IMR-90 (cell line): Measurements from ENCODE around the gene SRC. TPM values are rescaled to one million over a fixed set of nuclear protein-coding genes. Genes with fewer than 3 reads are reported as not detected.

Experiments used
- ATAC-seq: fragments of 200-7000 bp; cut with Tn5 transposase; 2 replicates; pipeline ENCODE4 v1.9.1; 2020; ENCODE audit warnings: low read depth, mild to moderate bottlenecking, moderate library complexity
- BruUV-seq: library from RNA; stranded (reverse); fragments of 400-500 nt; replicated peaks from 2 replicates; lab custom pipeline; 2021; lab: Mats Ljungman, UMichigan
- CTCF ChIA-PET: fragments of 300-600 bp; formaldehyde crosslinking; extraction: SDS; loops from one replicate; lab custom pipeline; 2021; ENCODE audit warnings: antibody characterized with exemption; lab: Yijun Ruan, JAX
- POLR2A ChIA-PET: fragments of 300-600 bp; sonication (Branson Sonifier 250); formaldehyde crosslinking; loops from one replicate; lab custom pipeline; 2022; ENCODE audit warnings: antibody characterized with exemption; ENCODE audit not compliant: unreplicated experiment; lab: Charles Lee
- DNase-seq: peaks from one replicate; pipeline ENCODE4 v3.0.0; 2013
- H2AFZ ChIP-seq: replicated peaks from 2 replicates; pipeline ENCODE3; 2013; ENCODE audit warnings: low read length, mild to moderate bottlenecking; ENCODE audit not compliant: poor library complexity
- H2AK5ac ChIP-seq: 2 replicates; pipeline ENCODE4 v1.6.1; 2013; ENCODE audit warnings: low read depth, low read length, inconsistent platforms
- H2AK9ac ChIP-seq: replicated peaks from 2 replicates; pipeline ENCODE3; 2013; ENCODE audit warnings: mild to moderate bottlenecking, low read depth, low read length, moderate library complexity; ENCODE audit not compliant: poor library complexity
- H2BK120ac ChIP-seq: 2 replicates; pipeline ENCODE4 v1.6.1; 2013; ENCODE audit warnings: low read depth, low read length, inconsistent platforms
- H2BK15ac ChIP-seq: 3 replicates; pipeline ENCODE4 v1.6.1; 2013; ENCODE audit warnings: low read depth, low read length, inconsistent platforms
- H2BK20ac ChIP-seq: 2 replicates; pipeline ENCODE4 v1.6.1; 2013; ENCODE audit warnings: low read depth, mild to moderate bottlenecking, inconsistent platforms, low read length, moderate library complexity
- H2BK5ac ChIP-seq: 2 replicates; pipeline ENCODE4 v1.6.1; 2013; ENCODE audit warnings: mild to moderate bottlenecking, low read depth, low read length, inconsistent platforms; ENCODE audit not compliant: poor library complexity, severe bottlenecking
- H3K14ac ChIP-seq: replicated peaks from 2 replicates; pipeline ENCODE4 v1.6.1; 2013; ENCODE audit warnings: low read depth, low read length, inconsistent platforms
- H3K18ac ChIP-seq: 2 replicates; pipeline ENCODE4 v1.6.1; 2013; ENCODE audit warnings: low read depth, low read length, control low read depth
- H3K23ac ChIP-seq: 2 replicates; pipeline ENCODE4 v1.6.1; 2013; ENCODE audit warnings: low read depth, low read length, inconsistent platforms
- H3K27ac ChIP-seq: 2 replicates; pipeline ENCODE4 v1.5.1; 2013; ENCODE audit warnings: mild to moderate bottlenecking, control low read depth, low read length; ENCODE audit not compliant: insufficient read depth
- H3K27me3 ChIP-seq: 2 replicates; pipeline ENCODE4 v1.6.1; 2013; ENCODE audit warnings: low read length; ENCODE audit not compliant: control insufficient read depth, insufficient read depth
- H3K36me3 ChIP-seq: 2 replicates; pipeline ENCODE4 v1.6.1; 2013; ENCODE audit warnings: low read length, mixed read lengths; ENCODE audit not compliant: control insufficient read depth, insufficient read depth
- H3K4ac ChIP-seq: 2 replicates; pipeline ENCODE4 v1.6.1; 2013; ENCODE audit warnings: low read depth, low read length, inconsistent platforms
- H3K4me1 ChIP-seq: 2 replicates; pipeline ENCODE4 v1.6.1; 2013; ENCODE audit warnings: low read length, mixed read lengths; ENCODE audit not compliant: control insufficient read depth, insufficient read depth
- H3K4me2 ChIP-seq: 2 replicates; pipeline ENCODE4 v1.6.1; 2013; ENCODE audit warnings: low read depth, mild to moderate bottlenecking, control low read depth, low read length, moderate library complexity
- H3K4me3 ChIP-seq: 2 replicates; pipeline ENCODE4 v1.5.1; 2013; ENCODE audit warnings: low read depth, mild to moderate bottlenecking, control low read depth, low read length, moderate library complexity; ENCODE audit not compliant: insufficient read depth
- H3K56ac ChIP-seq: 2 replicates; pipeline ENCODE4 v1.6.1; 2013; ENCODE audit warnings: low read length, inconsistent platforms; ENCODE audit not compliant: insufficient read depth; ENCODE audit errors: extremely low read depth
- H3K79me1 ChIP-seq, 2 experiments: 2 replicates each; pipeline ENCODE4 v1.6.1; 2013; ENCODE audit warnings: low read length in 2 of 2, inconsistent platforms in 1 of 2, low read depth in 1 of 2
- H3K9ac ChIP-seq: 2 replicates; pipeline ENCODE4 v1.6.1; 2013; ENCODE audit warnings: low read depth, low read length, control low read depth
- H3K9me1 ChIP-seq: 2 replicates; pipeline ENCODE4 v1.6.1; 2013; ENCODE audit warnings: low read length, inconsistent platforms; ENCODE audit not compliant: insufficient read depth
- H3K9me3 ChIP-seq: 2 replicates; pipeline ENCODE4 v1.6.1; 2013; ENCODE audit warnings: low read length; ENCODE audit not compliant: control insufficient read depth, insufficient read depth
- H4K20me1 ChIP-seq: 2 replicates; pipeline ENCODE4 v1.6.1; 2013; ENCODE audit warnings: low read length, inconsistent platforms; ENCODE audit not compliant: insufficient read depth
- H4K5ac ChIP-seq: 2 replicates; pipeline ENCODE4 v1.6.1; 2013; ENCODE audit warnings: mild to moderate bottlenecking, low read depth, low read length, control low read depth
- H4K8ac ChIP-seq, 2 experiments: 2 replicates each; pipeline ENCODE4 v1.6.1; 2013; ENCODE audit warnings: low read depth in 2 of 2, low read length in 2 of 2, control low read depth in 1 of 2, inconsistent platforms in 1 of 2
- H4K91ac ChIP-seq: 2 replicates; pipeline ENCODE4 v1.6.1; 2013; ENCODE audit warnings: low read depth, low read length, inconsistent platforms; ENCODE audit not compliant: insufficient read depth
- BHLHE40 ChIP-seq: fragments of 150-350 bp; IDR thresholded peaks from 2 replicates; pipeline ENCODE4 v1.6.1; 2016; ENCODE audit warnings: mild to moderate bottlenecking, low read depth, low read length
- CEBPB ChIP-seq: IDR thresholded peaks from 2 replicates; pipeline ENCODE4 v1.6.1; 2012; ENCODE audit warnings: low read depth, low read length, improper control_type of control experiment
- CHD1 ChIP-seq: IDR thresholded peaks from 2 replicates; pipeline ENCODE4 v1.6.1; 2012; ENCODE audit warnings: low read depth, low read length, improper control_type of control experiment
- FOS ChIP-seq: fragments of 150-350 bp; IDR thresholded peaks from 2 replicates; pipeline ENCODE4 v1.6.1; 2016; ENCODE audit warnings: low read depth, low read length
- MAFK ChIP-seq: IDR thresholded peaks from 2 replicates; pipeline ENCODE4 v1.6.1; 2012; ENCODE audit warnings: low read depth, low read length, improper control_type of control experiment
- MXI1 ChIP-seq: IDR thresholded peaks from 2 replicates; pipeline ENCODE4 v1.6.1; 2012; ENCODE audit warnings: low read depth, mild to moderate bottlenecking, low read length, moderate library complexity, borderline replicate concordance
- NFE2L2 ChIP-seq: fragments of 150-350 bp; IDR thresholded peaks from 2 replicates; pipeline ENCODE4 v1.6.1; 2016; ENCODE audit warnings: low read depth, mild to moderate bottlenecking, low read length
- POLR2A ChIP-seq: IDR thresholded peaks from 2 replicates; pipeline ENCODE4 v1.6.1; 2012; ENCODE audit warnings: mild to moderate bottlenecking, low read depth, low read length
- RAD21 ChIP-seq: IDR thresholded peaks from 2 replicates; pipeline ENCODE4 v1.6.1; 2012; ENCODE audit warnings: low read length, improper control_type of control experiment
- RCOR1 ChIP-seq: IDR thresholded peaks from 2 replicates; pipeline ENCODE4 v1.6.1; 2012; ENCODE audit warnings: mild to moderate bottlenecking, low read length, improper control_type of control experiment; ENCODE audit not compliant: insufficient replicate concordance
- RFX5 ChIP-seq: IDR thresholded peaks from 2 replicates; pipeline ENCODE4 v1.8.0; 2012; ENCODE audit warnings: low read depth, mild to moderate bottlenecking, low read length, moderate library complexity
- SMC3 ChIP-seq: fragments of 150-350 bp; IDR thresholded peaks from 2 replicates; pipeline ENCODE4 v1.6.1; 2016; ENCODE audit warnings: low read depth, mild to moderate bottlenecking, antibody characterized with exemption, low read length, moderate library complexity
- WGBS, 2 experiments: methylation state at CpG; one replicate each; pipeline versions ENCODE4 v1.1.5 to v1.1.7; 2013; ENCODE audit warnings: missing lambda C conversion rate in 2 of 2; ENCODE audit not compliant: insufficient read length in 1 of 2; ENCODE audit errors: extremely low coverage in 2 of 2; 5-methylcytosine and 5-hydroxymethylcytosine counted together
- dilution Hi-C: fragments of 300-500 bp; cut with HindIII; formaldehyde crosslinking; loops from one replicate; pipeline ENCODE4 v1.14.3; 2018; ENCODE audit warnings: low sequenced_read_pairs; ENCODE audit not compliant: unreplicated experiment
- in situ Hi-C: fragments of 300-500 bp; cut with MboI; formaldehyde crosslinking; loops from 3 replicates; pipeline ENCODE4 v1.14.3; 2019; ENCODE audit warnings: low sequenced_read_pairs, inconsistent platforms, mixed read lengths
- intact Hi-C: fragments of 100-400 bp; cut with micrococcal nuclease; formaldehyde crosslinking; loops from 2 replicates; pipeline ENCODE4 v1.10.0; 2022
- polyA plus RNA-seq, 3 experiments: library from polyadenylated mRNA; depleted of rRNA; stranded (reverse); fragments of >200 nt; gene quantifications; 2 replicates each; pipeline ENCODE4 v1.2.3, GENCODE V29; 2012; ENCODE audit warnings: low replicate concordance in 1 of 3
- total RNA-seq: library from RNA; depleted of rRNA; stranded (reverse); fragments of >200 nt; gene quantifications from 2 replicates; pipeline ENCODE4 v1.2.3, GENCODE V29; 2012
- TF ChIP-seq, protein P1 (sequence below): conservative IDR thresholded peaks from 2 replicates; pipeline ENCODE4 v1.5.1; 2012; ENCODE audit warnings: mild to moderate bottlenecking, low read depth, low read length, improper control_type of control experiment
- TF ChIP-seq, protein P2 (sequence below): fragments of 150-350 bp; IDR thresholded peaks from 2 replicates; pipeline ENCODE4 v1.6.1; 2017; ENCODE audit warnings: mild to moderate bottlenecking, antibody characterized with exemption, low read length, low read depth
- TF ChIP-seq, protein P3 (sequence below): fragments of 150-350 bp; IDR thresholded peaks from 2 replicates; pipeline ENCODE4 v1.6.1; 2016; ENCODE audit warnings: low read depth, mild to moderate bottlenecking, low read length, moderate library complexity, borderline replicate concordance

The SRC gene
- total and polyA plus RNA-seq, 2 of the 4 experiments (the other 2 are of a cell fraction) = 7.0 to 24.2 TPM

DNA sequence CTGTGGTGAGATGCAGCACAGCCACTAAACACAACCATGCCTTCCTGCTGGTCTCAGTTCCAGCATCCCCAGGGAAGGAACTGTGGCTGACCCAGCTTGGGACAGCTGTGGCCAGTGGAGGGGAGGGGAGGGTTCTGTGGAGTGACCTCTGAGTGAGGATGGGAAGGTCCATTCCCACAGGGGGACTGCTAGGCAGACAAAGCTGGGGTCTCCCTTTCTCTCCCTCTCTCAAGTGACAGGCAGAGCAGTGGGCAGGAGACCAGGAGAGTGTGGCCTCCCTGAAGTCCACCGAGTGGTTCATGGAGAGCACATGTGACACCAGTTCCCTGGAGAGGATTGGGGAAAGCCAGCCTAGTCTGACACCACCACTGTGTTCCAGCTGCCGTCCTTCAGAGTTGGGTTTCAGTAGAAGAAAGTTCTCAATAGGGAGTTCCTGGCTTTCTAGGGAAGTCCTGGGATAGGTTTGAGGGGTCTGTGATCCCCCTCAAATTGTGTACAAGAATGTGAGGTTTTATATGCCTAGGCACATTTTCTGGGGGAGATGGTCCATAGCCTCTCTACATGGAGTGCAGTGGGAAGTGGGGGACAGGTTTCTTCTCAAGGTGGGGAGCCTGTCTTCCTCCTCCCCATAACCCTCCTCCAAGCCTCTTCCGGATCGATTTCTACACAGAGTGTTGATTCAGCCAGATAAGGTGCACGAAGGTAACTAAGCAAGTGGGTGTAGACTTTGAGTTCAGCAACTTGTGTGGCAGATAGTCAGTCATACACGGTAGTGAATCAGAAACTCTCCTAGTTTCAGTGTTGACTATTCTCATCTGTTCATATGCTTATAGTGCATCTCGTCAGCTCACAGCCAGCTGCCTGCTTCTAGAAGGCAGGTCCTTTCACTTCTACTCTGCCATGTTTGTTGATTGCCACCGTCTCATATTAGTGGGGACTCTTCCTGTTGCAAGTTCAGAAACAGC lies 37.6 kb upstream of the SRC start:
- Histone ChIP-seq H2AK9ac (peak overlapping the region; percentile 6), H4K91ac (no peak overlapping the region), H3K27ac (no peak overlapping the region), H3K56ac (no peak overlapping the region), H2BK15ac (no peak overlapping the region), H4K8ac (no peak overlapping the region), H3K27me3 (no peaks in the 10 kb centered on the region), H2BK5ac (no peak overlapping the region), H3K4ac (no peak overlapping the region), H3K79me1 (peaks cover 43 to 84% of the 10 kb centered on the region in 2 experiments), H2AFZ (no peak overlapping the region), H2BK20ac (no peak overlapping the region), H3K36me3 (peaks cover 31% of the 10 kb centered on the region), H3K9me1 (peaks cover 30% of the 10 kb centered on the region), H3K4me1 (peaks cover 13% of the 10 kb centered on the region), H4K20me1 (peaks cover 8% of the 10 kb centered on the region), H3K18ac (no peak overlapping the region), H2AK5ac (no peak overlapping the region), H3K9ac (no peak overlapping the region), H3K23ac (no peak overlapping the region), H3K9me3 (no peaks in the 10 kb centered on the region), H3K4me3 (no peak overlapping the region), H3K4me2 (no peak overlapping the region), H3K14ac (no peak overlapping the region), H2BK120ac (no peak overlapping the region), H4K5ac (no peak overlapping the region)
- BruUV-seq = no TSS peak
- no peak for DNase-seq
- intact Hi-C loops (no loop called here), in situ Hi-C loops (no loop called here), dilution Hi-C loops (no loop called here)
- 100% methylated on average over 2 of the region's 8 CpGs; no CpG with 5 or more reads in 1 of the 2 experiments for WGBS, 2 experiments
- CTCF ChIA-PET = no interaction called here
- no peak for ATAC-seq
- POLR2A ChIA-PET = no interaction called here
- TF ChIP-seq RAD21 = no peak
- TF ChIP-seq, protein P1, sequence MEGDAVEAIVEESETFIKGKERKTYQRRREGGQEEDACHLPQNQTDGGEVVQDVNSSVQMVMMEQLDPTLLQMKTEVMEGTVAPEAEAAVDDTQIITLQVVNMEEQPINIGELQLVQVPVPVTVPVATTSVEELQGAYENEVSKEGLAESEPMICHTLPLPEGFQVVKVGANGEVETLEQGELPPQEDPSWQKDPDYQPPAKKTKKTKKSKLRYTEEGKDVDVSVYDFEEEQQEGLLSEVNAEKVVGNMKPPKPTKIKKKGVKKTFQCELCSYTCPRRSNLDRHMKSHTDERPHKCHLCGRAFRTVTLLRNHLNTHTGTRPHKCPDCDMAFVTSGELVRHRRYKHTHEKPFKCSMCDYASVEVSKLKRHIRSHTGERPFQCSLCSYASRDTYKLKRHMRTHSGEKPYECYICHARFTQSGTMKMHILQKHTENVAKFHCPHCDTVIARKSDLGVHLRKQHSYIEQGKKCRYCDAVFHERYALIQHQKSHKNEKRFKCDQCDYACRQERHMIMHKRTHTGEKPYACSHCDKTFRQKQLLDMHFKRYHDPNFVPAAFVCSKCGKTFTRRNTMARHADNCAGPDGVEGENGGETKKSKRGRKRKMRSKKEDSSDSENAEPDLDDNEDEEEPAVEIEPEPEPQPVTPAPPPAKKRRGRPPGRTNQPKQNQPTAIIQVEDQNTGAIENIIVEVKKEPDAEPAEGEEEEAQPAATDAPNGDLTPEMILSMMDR = no peak
- TF ChIP-seq, protein P2, sequence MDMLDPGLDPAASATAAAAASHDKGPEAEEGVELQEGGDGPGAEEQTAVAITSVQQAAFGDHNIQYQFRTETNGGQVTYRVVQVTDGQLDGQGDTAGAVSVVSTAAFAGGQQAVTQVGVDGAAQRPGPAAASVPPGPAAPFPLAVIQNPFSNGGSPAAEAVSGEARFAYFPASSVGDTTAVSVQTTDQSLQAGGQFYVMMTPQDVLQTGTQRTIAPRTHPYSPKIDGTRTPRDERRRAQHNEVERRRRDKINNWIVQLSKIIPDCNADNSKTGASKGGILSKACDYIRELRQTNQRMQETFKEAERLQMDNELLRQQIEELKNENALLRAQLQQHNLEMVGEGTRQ = no peak
- TF ChIP-seq, protein P3, sequence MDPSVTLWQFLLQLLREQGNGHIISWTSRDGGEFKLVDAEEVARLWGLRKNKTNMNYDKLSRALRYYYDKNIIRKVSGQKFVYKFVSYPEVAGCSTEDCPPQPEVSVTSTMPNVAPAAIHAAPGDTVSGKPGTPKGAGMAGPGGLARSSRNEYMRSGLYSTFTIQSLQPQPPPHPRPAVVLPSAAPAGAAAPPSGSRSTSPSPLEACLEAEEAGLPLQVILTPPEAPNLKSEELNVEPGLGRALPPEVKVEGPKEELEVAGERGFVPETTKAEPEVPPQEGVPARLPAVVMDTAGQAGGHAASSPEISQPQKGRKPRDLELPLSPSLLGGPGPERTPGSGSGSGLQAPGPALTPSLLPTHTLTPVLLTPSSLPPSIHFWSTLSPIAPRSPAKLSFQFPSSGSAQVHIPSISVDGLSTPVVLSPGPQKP = no peak
- no peak for TF ChIP-seq SMC3
- TF ChIP-seq RFX5 = no peak
- no peak for TF ChIP-seq MAFK
- no peak for TF ChIP-seq BHLHE40
- no peak for TF ChIP-seq POLR2A
- TF ChIP-seq NFE2L2 = no peak
- TF ChIP-seq FOS = no peak
- TF ChIP-seq CEBPB = no peak
- TF ChIP-seq RCOR1 = no peak
- TF ChIP-seq MXI1 = no peak
- no peak for TF ChIP-seq CHD1
